WI38 (cell line): ENCODE results near the gene SREK1IP1.
A peak's percentile ranks its signal among the peaks of the same experiment; 100 is the strongest.

Experiments
- H3K4me3 ChIP-seq: 2 replicates; pipeline ENCODE4 v1.5.1; 2011; ENCODE audit warnings: low read depth, mild to moderate bottlenecking, control low read depth, low read length
- TF ChIP-seq, protein P1 (sequence below): IDR thresholded peaks from 2 replicates; pipeline ENCODE4 v1.5.1; 2012; ENCODE audit warnings: low read depth, mild to moderate bottlenecking, control low read depth, low read length

Gene SREK1IP1

DNA sequence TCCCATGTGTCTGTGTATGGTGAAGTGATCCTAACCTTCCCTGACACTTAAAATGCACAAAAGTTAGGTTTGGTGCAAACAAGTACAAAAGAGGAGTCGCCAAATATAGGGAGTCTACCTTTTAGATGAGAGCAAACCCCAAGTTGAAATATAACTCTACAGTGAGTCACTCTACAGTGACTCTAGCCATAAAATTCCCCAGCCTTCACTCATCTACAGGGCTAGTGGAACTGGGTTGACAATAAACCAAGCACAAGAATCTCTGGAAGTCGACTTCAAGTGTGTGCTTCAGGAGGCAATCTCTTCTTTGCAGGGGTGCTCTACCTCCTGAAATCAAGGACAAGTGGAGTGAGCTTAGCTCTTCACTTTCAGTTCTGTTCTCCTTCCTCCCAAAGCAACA lies 74.9 kb downstream of the SREK1IP1 start:
- no peak overlapping the region for H3K4me3 ChIP-seq
- TF ChIP-seq, protein P1, sequence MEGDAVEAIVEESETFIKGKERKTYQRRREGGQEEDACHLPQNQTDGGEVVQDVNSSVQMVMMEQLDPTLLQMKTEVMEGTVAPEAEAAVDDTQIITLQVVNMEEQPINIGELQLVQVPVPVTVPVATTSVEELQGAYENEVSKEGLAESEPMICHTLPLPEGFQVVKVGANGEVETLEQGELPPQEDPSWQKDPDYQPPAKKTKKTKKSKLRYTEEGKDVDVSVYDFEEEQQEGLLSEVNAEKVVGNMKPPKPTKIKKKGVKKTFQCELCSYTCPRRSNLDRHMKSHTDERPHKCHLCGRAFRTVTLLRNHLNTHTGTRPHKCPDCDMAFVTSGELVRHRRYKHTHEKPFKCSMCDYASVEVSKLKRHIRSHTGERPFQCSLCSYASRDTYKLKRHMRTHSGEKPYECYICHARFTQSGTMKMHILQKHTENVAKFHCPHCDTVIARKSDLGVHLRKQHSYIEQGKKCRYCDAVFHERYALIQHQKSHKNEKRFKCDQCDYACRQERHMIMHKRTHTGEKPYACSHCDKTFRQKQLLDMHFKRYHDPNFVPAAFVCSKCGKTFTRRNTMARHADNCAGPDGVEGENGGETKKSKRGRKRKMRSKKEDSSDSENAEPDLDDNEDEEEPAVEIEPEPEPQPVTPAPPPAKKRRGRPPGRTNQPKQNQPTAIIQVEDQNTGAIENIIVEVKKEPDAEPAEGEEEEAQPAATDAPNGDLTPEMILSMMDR, result no peak

DNA sequence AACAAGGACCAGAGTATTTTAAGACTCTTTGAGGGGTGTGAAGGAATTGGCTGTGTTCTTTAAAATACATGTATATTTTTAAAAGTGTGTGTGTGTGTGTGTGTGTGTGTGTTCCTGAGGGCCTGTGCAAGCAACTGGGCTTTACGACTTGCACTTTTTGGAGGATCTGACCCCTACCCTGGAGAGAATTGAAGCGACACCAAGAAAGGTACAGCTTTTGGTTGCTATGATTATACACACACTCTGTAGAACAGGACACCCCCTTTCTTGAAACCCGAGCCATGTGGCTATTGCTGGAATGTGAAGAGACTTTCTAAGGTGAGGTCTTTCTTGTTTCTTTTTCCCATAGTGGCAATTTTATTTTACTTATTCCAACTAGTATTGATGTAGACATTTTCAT lies 77.2 kb downstream of the SREK1IP1 start:
- TF ChIP-seq, protein P1, result no peak
- no peak overlapping the region for H3K4me3 ChIP-seq

DNA sequence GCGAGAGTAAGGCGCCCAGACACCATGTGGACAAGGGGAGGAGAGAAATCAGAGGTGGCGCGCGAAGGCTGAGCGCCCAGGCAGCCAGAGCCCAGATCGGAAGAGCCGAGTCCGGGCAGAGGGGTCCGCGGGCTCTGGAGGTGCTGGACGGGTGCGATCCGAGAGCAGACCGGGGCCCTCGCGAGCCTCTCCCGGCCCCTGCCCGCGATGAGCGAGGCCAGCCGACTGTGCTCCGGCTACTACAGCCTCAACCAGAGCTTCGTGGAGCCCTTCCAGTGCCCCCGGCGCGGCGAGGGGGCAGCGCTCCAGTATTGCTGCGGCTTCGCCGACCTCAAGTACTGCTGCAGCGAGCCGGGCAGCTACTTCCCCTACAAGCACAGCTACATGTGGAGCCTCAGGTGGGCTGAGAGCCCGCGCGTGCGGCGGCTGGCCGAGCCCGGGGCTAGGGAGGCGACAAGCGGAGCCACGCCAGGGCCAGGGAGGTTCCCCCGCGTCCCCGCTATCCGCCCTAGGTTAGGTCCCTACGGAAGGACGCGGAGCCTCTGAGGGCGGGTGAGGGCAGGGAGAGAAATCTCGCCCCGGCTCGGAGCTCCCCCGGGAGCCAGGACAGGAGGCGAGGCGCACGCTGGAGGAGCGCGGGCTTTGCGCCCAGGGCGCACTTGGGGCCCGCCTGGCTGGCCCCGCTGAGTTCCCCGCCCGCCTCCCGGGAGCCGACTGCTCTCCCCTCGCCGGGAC lies 77.9 kb downstream of the SREK1IP1 start, which contains the start of gene SHISAL2B:
Gene SHISAL2B (plus strand): TSS at position 87 of the 735 bp plus-strand sequence. CDS start 121 bp downstream, at position 208.
- peak within 1 kb of the TSS; percentile 39 for H3K4me3 ChIP-seq
- TF ChIP-seq, protein P1, result no peak

DNA sequence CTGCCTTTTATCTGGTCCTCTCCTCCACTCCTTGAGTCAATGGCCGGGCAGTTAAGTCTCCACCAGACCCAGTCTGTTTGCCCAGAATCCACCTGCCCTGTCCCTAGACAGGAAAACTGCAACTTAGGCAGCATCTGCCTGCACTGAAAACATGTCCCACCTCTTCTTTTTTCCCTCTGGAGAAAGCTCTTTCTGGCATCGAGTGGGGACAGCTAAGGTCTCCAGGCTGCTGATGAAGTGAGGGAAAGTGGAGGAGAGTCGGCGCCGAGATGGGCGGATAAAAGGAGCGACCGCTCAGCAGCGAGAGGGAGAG lies 78.4 kb downstream of the SREK1IP1 start:
- H3K4me3 ChIP-seq, result peak overlapping the region; percentile 39
- TF ChIP-seq, protein P1, result no peak

DNA sequence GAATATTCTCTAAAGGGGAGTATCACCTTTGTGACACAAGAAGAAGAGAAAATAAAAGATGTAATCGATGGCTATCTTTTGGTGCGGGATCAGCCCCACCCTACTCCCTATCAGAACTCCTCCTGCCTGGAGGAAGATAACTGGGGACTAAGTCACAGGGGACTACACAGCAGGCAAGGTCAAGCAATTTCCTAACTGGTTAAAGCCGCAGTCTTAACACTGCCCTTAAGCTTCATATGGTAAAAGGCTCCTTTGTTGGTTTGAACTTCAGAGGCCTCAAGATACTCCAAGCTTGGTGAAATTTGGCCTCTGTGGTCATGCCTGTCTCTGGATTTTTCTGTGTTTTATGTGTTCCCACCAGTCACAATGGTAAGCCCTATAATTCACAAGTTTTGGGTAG lies 79.5 kb downstream of the SREK1IP1 start:
- H3K4me3 ChIP-seq, result no peak overlapping the region
- TF ChIP-seq, protein P1, result no peak

DNA sequence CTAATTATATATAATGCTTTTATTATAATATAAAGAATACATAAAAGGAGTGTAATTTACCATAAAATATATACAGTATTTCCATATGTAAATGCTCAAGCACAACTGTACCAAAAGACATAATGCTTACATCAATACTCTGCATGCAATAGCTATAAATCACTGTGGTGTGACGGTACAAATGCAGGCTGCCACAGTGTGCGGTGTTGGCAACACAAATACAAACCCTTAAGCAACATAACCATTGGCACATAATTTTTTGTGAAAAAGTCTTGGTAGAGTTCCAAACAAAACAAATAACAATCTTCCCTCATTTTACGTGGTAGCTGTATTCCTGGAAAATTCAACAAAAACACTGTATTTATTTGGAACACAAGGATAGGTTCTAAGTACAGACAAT lies 80.1 kb downstream of the SREK1IP1 start:
- TF ChIP-seq, protein P1, result no peak
- no peak overlapping the region for H3K4me3 ChIP-seq

DNA sequence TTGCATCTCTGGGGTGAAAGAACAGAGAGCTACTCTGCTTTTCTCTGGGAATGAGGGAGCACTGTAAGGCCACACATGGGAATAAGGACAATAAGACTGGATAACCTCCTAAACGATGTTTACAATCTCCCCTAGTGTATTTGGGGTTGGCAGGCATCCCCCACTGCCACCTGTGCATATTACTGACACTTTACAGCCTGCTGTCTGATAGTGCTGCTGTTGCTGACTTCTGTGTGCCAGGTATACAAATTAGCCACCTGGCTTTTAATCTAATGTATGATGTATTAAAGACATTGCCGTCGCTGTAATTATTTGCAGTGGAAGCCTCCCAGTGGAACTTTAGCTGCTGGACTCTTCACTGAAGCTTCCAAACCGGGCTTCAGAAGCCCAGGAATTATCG lies 82.6 kb downstream of the SREK1IP1 start:
- no peak overlapping the region for H3K4me3 ChIP-seq
- TF ChIP-seq, protein P1, result no peak
